ENCODE results near the gene TCEANC2.

The TCEANC2 gene

GRCh38 chr1:54077359-54077758 lies 24.0 kb downstream of the TCEANC2 start:
- TF ChIP-seq ZNF565 (CRISPR knock-in tag; conservative IDR thresholded peaks at IDR 0.05; ENCODE audit: low read depth) = no peak
- TF ChIP-seq ISL1 (CRISPR knock-in tag; IDR thresholded peaks at IDR 0.05) = no peak
- TF ChIP-seq, protein P1, sequence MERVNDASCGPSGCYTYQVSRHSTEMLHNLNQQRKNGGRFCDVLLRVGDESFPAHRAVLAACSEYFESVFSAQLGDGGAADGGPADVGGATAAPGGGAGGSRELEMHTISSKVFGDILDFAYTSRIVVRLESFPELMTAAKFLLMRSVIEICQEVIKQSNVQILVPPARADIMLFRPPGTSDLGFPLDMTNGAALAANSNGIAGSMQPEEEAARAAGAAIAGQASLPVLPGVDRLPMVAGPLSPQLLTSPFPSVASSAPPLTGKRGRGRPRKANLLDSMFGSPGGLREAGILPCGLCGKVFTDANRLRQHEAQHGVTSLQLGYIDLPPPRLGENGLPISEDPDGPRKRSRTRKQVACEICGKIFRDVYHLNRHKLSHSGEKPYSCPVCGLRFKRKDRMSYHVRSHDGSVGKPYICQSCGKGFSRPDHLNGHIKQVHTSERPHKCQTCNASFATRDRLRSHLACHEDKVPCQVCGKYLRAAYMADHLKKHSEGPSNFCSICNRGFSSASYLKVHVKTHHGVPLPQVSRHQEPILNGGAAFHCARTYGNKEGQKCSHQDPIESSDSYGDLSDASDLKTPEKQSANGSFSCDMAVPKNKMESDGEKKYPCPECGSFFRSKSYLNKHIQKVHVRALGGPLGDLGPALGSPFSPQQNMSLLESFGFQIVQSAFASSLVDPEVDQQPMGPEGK (CRISPR knock-in tag; IDR thresholded peaks at IDR 0.05; ENCODE audit: borderline replicate concordance) = no peak
- no peak for TF ChIP-seq CREB5 (CRISPR knock-in tag; IDR thresholded peaks at IDR 0.05; ENCODE audit: low read depth)
- TF ChIP-seq TSHZ2 (CRISPR knock-in tag; IDR thresholded peaks at IDR 0.05) = no peak
- no peak for TF ChIP-seq RARB (CRISPR knock-in tag; IDR thresholded peaks at IDR 0.05)
- TF ChIP-seq TCF4 (CRISPR knock-in tag; IDR thresholded peaks at IDR 0.05; ENCODE audit: borderline replicate concordance) = no peak
- no peak for ATAC-seq

DNA sequence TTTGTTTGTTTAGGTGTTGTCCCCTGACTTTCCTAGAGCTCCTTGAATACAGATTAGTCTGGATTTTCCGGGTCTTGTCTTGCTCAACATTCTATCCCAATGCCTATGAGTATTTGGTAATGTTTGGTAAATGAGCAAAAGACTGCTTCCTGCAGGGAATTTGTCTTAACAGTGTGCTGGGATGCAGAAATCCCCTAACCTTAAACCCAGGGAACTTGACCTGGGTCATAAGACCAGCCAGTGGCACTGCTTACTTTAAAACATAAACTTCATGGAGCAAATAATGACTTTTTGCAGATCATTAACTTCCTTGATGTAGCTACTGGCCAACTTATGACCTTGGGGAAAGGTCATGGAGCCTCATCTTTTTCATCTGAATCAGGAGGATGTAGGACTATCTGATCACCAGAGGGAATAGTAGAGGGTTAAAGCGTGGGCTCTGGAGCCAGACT lies 27.2 kb downstream of the TCEANC2 start:
- no peak for TF ChIP-seq ISL1 (CRISPR knock-in tag; IDR thresholded peaks at IDR 0.05)
- TF ChIP-seq CSDC2 (CRISPR knock-in tag; IDR thresholded peaks at IDR 0.05) = no peak
- TF ChIP-seq TCF4 (CRISPR knock-in tag; IDR thresholded peaks at IDR 0.05; ENCODE audit: borderline replicate concordance) = no peak
- TF ChIP-seq ESRRG (CRISPR knock-in tag; IDR thresholded peaks at IDR 0.05) = no peak
- TF ChIP-seq CREB5 (CRISPR knock-in tag; IDR thresholded peaks at IDR 0.05; ENCODE audit: low read depth) = no peak
- no peak for TF ChIP-seq GLIS3 (CRISPR knock-in tag; IDR thresholded peaks at IDR 0.05)
- no peak for TF ChIP-seq ZFP30 (CRISPR knock-in tag; IDR thresholded peaks at IDR 0.05)
- TF ChIP-seq ZFP3 (CRISPR knock-in tag; IDR thresholded peaks at IDR 0.05) = no peak
- TF ChIP-seq ZC3H10 (CRISPR knock-in tag; IDR thresholded peaks at IDR 0.05) = no peak
- TF ChIP-seq, protein P2, sequence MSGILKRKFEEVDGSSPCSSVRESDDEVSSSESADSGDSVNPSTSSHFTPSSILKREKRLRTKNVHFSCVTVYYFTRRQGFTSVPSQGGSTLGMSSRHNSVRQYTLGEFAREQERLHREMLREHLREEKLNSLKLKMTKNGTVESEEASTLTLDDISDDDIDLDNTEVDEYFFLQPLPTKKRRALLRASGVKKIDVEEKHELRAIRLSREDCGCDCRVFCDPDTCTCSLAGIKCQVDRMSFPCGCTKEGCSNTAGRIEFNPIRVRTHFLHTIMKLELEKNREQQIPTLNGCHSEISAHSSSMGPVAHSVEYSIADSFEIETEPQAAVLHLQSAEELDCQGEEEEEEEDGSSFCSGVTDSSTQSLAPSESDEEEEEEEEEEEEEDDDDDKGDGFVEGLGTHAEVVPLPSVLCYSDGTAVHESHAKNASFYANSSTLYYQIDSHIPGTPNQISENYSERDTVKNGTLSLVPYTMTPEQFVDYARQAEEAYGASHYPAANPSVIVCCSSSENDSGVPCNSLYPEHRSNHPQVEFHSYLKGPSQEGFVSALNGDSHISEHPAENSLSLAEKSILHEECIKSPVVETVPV (CRISPR knock-in tag; IDR thresholded peaks at IDR 0.05) = no peak
- TF ChIP-seq BACH2 (CRISPR knock-in tag; IDR thresholded peaks at IDR 0.05; ENCODE audit: borderline replicate concordance) = no peak
- no peak for TF ChIP-seq PPARA (CRISPR knock-in tag; IDR thresholded peaks at IDR 0.05; ENCODE audit: borderline replicate concordance)
- TF ChIP-seq, protein P1 (CRISPR knock-in tag; IDR thresholded peaks at IDR 0.05; ENCODE audit: borderline replicate concordance) = no peak
- no peak for TF ChIP-seq ZNF8 (CRISPR knock-in tag; IDR thresholded peaks at IDR 0.05)
- ATAC-seq = no peak

All from SK-N-SH treated with all-trans-retinoic acid at 6 μM for 48 hours (cell line).